DND-41 (cell line): ENCODE results near the gene SHH.
A peak's percentile ranks its signal among the peaks of the same experiment; 100 is the strongest.

Experiments used
- ATAC-seq: fragments of 200-7000 bp; cut with Tn5 transposase; 3 replicates; pipeline ENCODE4 v1.9.1; 2021; ENCODE audit warnings: low read depth; ENCODE audit not compliant: insufficient read depth
- DNase-seq: peaks from one replicate; pipeline ENCODE4 v3.0.0-alpha.2; 2020
- H2AFZ ChIP-seq: 2 replicates; pipeline ENCODE4 v1.6.0; 2012; ENCODE audit warnings: low read depth, low read length
- H3K27ac ChIP-seq: 2 replicates; pipeline ENCODE4 v1.5.1; 2012; ENCODE audit warnings: low read length, inconsistent platforms
- H3K27me3 ChIP-seq: fragments of 200-600 bp; sonication (generic); 2 replicates; pipeline ENCODE4 v1.6.0; 2012; ENCODE audit warnings: low read length, mild to moderate bottlenecking, inconsistent platforms; ENCODE audit not compliant: insufficient read depth, poor library complexity
- H3K36me3 ChIP-seq: 2 replicates; pipeline ENCODE4 v1.5.1; 2012; ENCODE audit warnings: low read length, inconsistent platforms; ENCODE audit not compliant: insufficient read depth
- H3K4me1 ChIP-seq: 2 replicates; pipeline ENCODE4 v1.5.1; 2012; ENCODE audit warnings: mild to moderate bottlenecking, low read length; ENCODE audit not compliant: insufficient read depth
- H3K4me2 ChIP-seq: 2 replicates; pipeline ENCODE4 v1.6.0; 2012; ENCODE audit warnings: mild to moderate bottlenecking, moderate library complexity, low read length, inconsistent platforms; ENCODE audit not compliant: insufficient read depth
- H3K4me3 ChIP-seq, 2 experiments: fragments of 200-600 bp in 1 of 2; shearing (Covaris generic) in 1 of 2; 2 replicates each; pipeline ENCODE4 v1.5.1; 2012 to 2016; ENCODE audit warnings: inconsistent platforms in 2 of 2, low read length in 2 of 2, mild to moderate bottlenecking in 2 of 2, low read depth in 1 of 2, moderate library complexity in 1 of 2
- H3K79me2 ChIP-seq: 2 replicates; pipeline ENCODE4 v1.6.0; 2012; ENCODE audit warnings: low read length, inconsistent platforms; ENCODE audit not compliant: insufficient read depth
- H3K9ac ChIP-seq: 2 replicates; pipeline ENCODE4 v1.6.0; 2012; ENCODE audit warnings: low read depth, mild to moderate bottlenecking, inconsistent platforms, low read length, moderate library complexity
- H3K9me3 ChIP-seq: 2 replicates; pipeline ENCODE4 v1.5.1; 2012; ENCODE audit warnings: low read length, moderate library complexity, mild to moderate bottlenecking, inconsistent platforms; ENCODE audit not compliant: insufficient read depth, severe bottlenecking
- H4K20me1 ChIP-seq: 2 replicates; pipeline ENCODE4 v1.6.0; 2012; ENCODE audit warnings: low read length; ENCODE audit not compliant: insufficient read depth
- CTCF ChIP-seq: IDR thresholded peaks from 2 replicates; pipeline ENCODE4 v1.5.1; 2012; ENCODE audit warnings: borderline replicate concordance, low read length, moderate library complexity, mild to moderate bottlenecking; ENCODE audit not compliant: poor library complexity, severe bottlenecking; ENCODE audit errors: extremely low read depth
- EZH2 ChIP-seq: IDR thresholded peaks from 3 replicates; pipeline ENCODE4 v1.6.1; 2012; ENCODE audit warnings: borderline replicate concordance, low read depth, mild to moderate bottlenecking, moderate library complexity, low read length, inconsistent platforms; ENCODE audit not compliant: severe bottlenecking

The SHH gene

GRCh38 chr7:155816192-155816508 is 3.9 kb upstream of the SHH start:
- Histone ChIP-seq H3K9ac (no peak overlapping the region), H2AFZ (no peak overlapping the region), H3K79me2 (no peaks in the 10 kb centered on the region), H3K27ac (no peak overlapping the region), H3K4me3 (no peak overlapping the region), H3K27me3 (peaks cover 5% of the 10 kb centered on the region), H4K20me1 (no peaks in the 10 kb centered on the region), H3K36me3 (no peaks in the 10 kb centered on the region), H3K4me1 (no peaks in the 10 kb centered on the region), H3K4me2 (no peak overlapping the region), H3K9me3 (no peaks in the 10 kb centered on the region)
- DNase-seq (no peak), ATAC-seq (no peak)
- TF ChIP-seq EZH2 (no peak), CTCF (no peak)

- no peaks in the 10 kb centered on the region for H3K4me1 ChIP-seq
- TF ChIP-seq EZH2 (no peak), CTCF (peak; percentile 74)
- no peak overlapping the region for H2AFZ ChIP-seq
- H3K4me2 ChIP-seq = no peak overlapping the region
- H3K27ac ChIP-seq = no peak overlapping the region
- peaks cover 5% of the 10 kb centered on the region for H3K27me3 ChIP-seq
- H3K9me3 ChIP-seq = no peaks in the 10 kb centered on the region
- no peaks in the 10 kb centered on the region for H3K36me3 ChIP-seq
- DNase-seq (peak; percentile 54), ATAC-seq (peak; percentile 82)
- no peak overlapping the region for H3K9ac ChIP-seq
- H3K4me3 ChIP-seq = no peak overlapping the region
- no peaks in the 10 kb centered on the region for H4K20me1 ChIP-seq
- H3K79me2 ChIP-seq = no peaks in the 10 kb centered on the region
Measured at GRCh38 chr7:155815332-155816191, 3.3 kb upstream of the SHH start.

GRCh38 chr7:155814316-155815276 is 2.3 kb upstream of the SHH start:
- DNase-seq = no peak
- Histone ChIP-seq H3K79me2 (no peaks in the 10 kb centered on the region), H3K4me3 (no peak overlapping the region), H3K9ac (no peak overlapping the region), H3K36me3 (no peaks in the 10 kb centered on the region), H3K4me2 (no peak overlapping the region), H3K4me1 (no peaks in the 10 kb centered on the region), H2AFZ (no peak overlapping the region), H3K27me3 (peaks cover 5% of the 10 kb centered on the region), H3K27ac (no peak overlapping the region), H4K20me1 (no peaks in the 10 kb centered on the region), H3K9me3 (no peaks in the 10 kb centered on the region)
- no peak for ATAC-seq
- TF ChIP-seq EZH2 (no peak), CTCF (no peak)
